SK-N-SH treated with all-trans-retinoic acid at 6 μM for 48 hours (cell line): ENCODE data around the gene NCAPD2.

Source experiments
- SNAI2 ChIP-seq: fragments of 250-450 bp; sonication (Bioruptor Pico); IDR thresholded peaks from 2 replicates; pipeline ENCODE4 v1.5.0; 2020; ENCODE audit warnings: mild to moderate bottlenecking, moderate library complexity

Gene NCAPD2

GRCh38 chr12:6575648-6576047, 81.7 kb downstream of the NCAPD2 start (continued):
- no peak for TF ChIP-seq SNAI2 (CRISPR knock-in tag)
